HCT116 (cell line): ENCODE data around the gene NCR3LG1. TPM values are rescaled to one million over a fixed set of nuclear protein-coding genes. Genes with fewer than 3 reads are reported as not detected.

Source experiments
- ATAC-seq: fragments of 200-7000 bp; cut with Tn5 transposase; 2 replicates; pipeline ENCODE4 v1.9.1; 2020; ENCODE audit warnings: mild to moderate bottlenecking, moderate library complexity
- BruUV-seq: library from RNA; stranded (reverse); fragments of 400-500 nt; replicated peaks from 2 replicates; lab custom pipeline; 2021; lab: Mats Ljungman, UMichigan
- CTCF ChIA-PET: fragments of 300-600 bp; sonication (Branson Sonifier 250); formaldehyde crosslinking; loops from one replicate; lab custom pipeline; 2021; ENCODE audit warnings: antibody characterized with exemption; lab: Charles Lee
- POLR2A ChIA-PET: fragments of 300-600, 350-600 bp; sonication (Branson Sonifier 250); formaldehyde crosslinking; loops from one replicate; lab custom pipeline; 2021; ENCODE audit warnings: antibody characterized with exemption; lab: Charles Lee
- RAD21 ChIA-PET, 2 experiments: fragments of 300-600 bp; sonication (Branson Sonifier 250); formaldehyde crosslinking; loops; one replicate each; lab custom pipeline; 2023; ENCODE audit warnings: low total read pairs in 2 of 2; ENCODE audit not compliant: uncharacterized antibody in 2 of 2, unreplicated experiment in 2 of 2, low non-redundant PET in 1 of 2; lab: Charles Lee
- DNase-seq: peaks from one replicate; pipeline ENCODE4 v3.0.0-alpha.2; 2010; ENCODE audit warnings: low read depth, low spot score
- H2AFZ ChIP-seq: fragments of 200-600 bp; shearing (Covaris generic), sonication (generic); 2 replicates; pipeline ENCODE4 v1.6.1; 2017; ENCODE audit warnings: low read depth, mixed run types, mixed read lengths, antibody characterized with exemption, low read length; ENCODE audit not compliant: poor library complexity, severe bottlenecking
- H3K27ac ChIP-seq: 2 replicates; pipeline ENCODE4 v1.5.1; 2012; ENCODE audit warnings: low read depth, low read length
- H3K27me3 ChIP-seq: fragments of 200-600 bp; sonication (generic); 2 replicates; pipeline ENCODE4 v1.6.1; 2016; ENCODE audit warnings: mixed run types, low read length, mixed read lengths; ENCODE audit not compliant: insufficient read depth
- H3K36me3 ChIP-seq, 2 experiments: fragments of 200-500 bp in 1 of 2; fragments of 200-600 bp in 1 of 2; sonication (Bioruptor generic) in 1 of 2; sonication (generic) in 1 of 2; 2 replicates each; pipeline versions ENCODE4 v1.5.1 to v1.6.1; 2014 to 2016; ENCODE audit warnings: low read length in 2 of 2, inconsistent platforms in 1 of 2, mixed read lengths in 1 of 2, mixed run types in 1 of 2; ENCODE audit not compliant: insufficient read depth in 2 of 2, control insufficient read depth in 1 of 2
- H3K4me1 ChIP-seq, 2 experiments: fragments of 200-600 bp in 1 of 2; sonication (generic) in 1 of 2; 2 replicates each; pipeline versions ENCODE4 v1.5.1 to v1.6.1; 2012 to 2017; ENCODE audit warnings: low read length in 2 of 2, inconsistent platforms in 1 of 2, mild to moderate bottlenecking in 1 of 2, mixed read lengths in 1 of 2, mixed run types in 1 of 2, moderate library complexity in 1 of 2; ENCODE audit not compliant: insufficient read depth in 2 of 2, control insufficient read depth in 1 of 2
- H3K4me2 ChIP-seq: fragments of 200-600 bp; sonication (generic); 2 replicates; pipeline ENCODE4 v1.6.1; 2017; ENCODE audit warnings: mixed run types, low read length, mixed read lengths
- H3K4me3 ChIP-seq, 2 experiments: fragments of 200-600 bp in 1 of 2; sonication (generic) in 1 of 2; replicated peaks in 1 of 2; 2 replicates each; pipeline ENCODE4 v1.5.1; 2011 to 2016; ENCODE audit warnings: low read length in 2 of 2, control low read depth in 1 of 2, low read depth in 1 of 2, mild to moderate bottlenecking in 1 of 2, mixed read lengths in 1 of 2, mixed run types in 1 of 2
- H3K79me2 ChIP-seq: fragments of 200-600 bp; sonication (generic); 2 replicates; pipeline ENCODE4 v1.6.1; 2017; ENCODE audit warnings: mild to moderate bottlenecking, mixed run types, low read length, moderate library complexity, mixed read lengths; ENCODE audit not compliant: insufficient read depth
- H3K9ac ChIP-seq: fragments of 200-600 bp; sonication (generic); 2 replicates; pipeline ENCODE4 v1.6.1; 2016; ENCODE audit warnings: low read length, mixed read lengths
- H3K9me2 ChIP-seq: fragments of 200-600 bp; sonication (generic), shearing (Covaris generic); 2 replicates; pipeline ENCODE4 v1.6.1; 2017; ENCODE audit warnings: mixed run types, mild to moderate bottlenecking, moderate library complexity; ENCODE audit not compliant: insufficient read depth
- H3K9me3 ChIP-seq, 2 experiments: fragments of 200-500 bp in 1 of 2; fragments of 200-600 bp in 1 of 2; sonication (Bioruptor generic) in 1 of 2; sonication (generic) in 1 of 2; 2 replicates each; pipeline ENCODE4 v1.6.1; 2014 to 2017; ENCODE audit warnings: low read length in 2 of 2, mixed read lengths in 2 of 2, inconsistent platforms in 1 of 2, low read depth in 1 of 2, mild to moderate bottlenecking in 1 of 2, mixed run types in 1 of 2, moderate library complexity in 1 of 2; ENCODE audit not compliant: control insufficient read depth in 1 of 2, insufficient read depth in 1 of 2
- H4K20me1 ChIP-seq: fragments of 200-600 bp; sonication (generic), shearing (Covaris generic); 2 replicates; pipeline ENCODE4 v1.6.1; 2017; ENCODE audit warnings: mixed run types, mild to moderate bottlenecking, moderate library complexity; ENCODE audit not compliant: insufficient read depth
- ATF3 ChIP-seq: IDR thresholded peaks from 2 replicates; pipeline ENCODE4 v1.6.1; 2012
- CBX3 ChIP-seq: IDR thresholded peaks from 2 replicates; pipeline ENCODE4 v1.6.1; 2012; ENCODE audit warnings: low read depth
- CEBPB ChIP-seq: IDR thresholded peaks from 2 replicates; pipeline ENCODE4 v1.6.1; 2012; ENCODE audit warnings: low read depth
- CTCF ChIP-seq, 3 experiments: fragments of 200-600 bp in 1 of 3; sonication (generic) in 1 of 3; IDR thresholded peaks in 2 of 3; conservative IDR thresholded peaks in 1 of 3; 2 replicates each; pipeline ENCODE4 v1.5.1; 2012 to 2017; ENCODE audit warnings: low read depth in 2 of 3, low read length in 2 of 3, antibody characterized with exemption in 1 of 3, borderline replicate concordance in 1 of 3, control low read depth in 1 of 3, mild to moderate bottlenecking in 1 of 3, mixed read lengths in 1 of 3, mixed run types in 1 of 3, moderate library complexity in 1 of 3; ENCODE audit not compliant: insufficient read depth in 1 of 3
- EGR1 ChIP-seq: IDR thresholded peaks from 2 replicates; pipeline ENCODE4 v1.6.1; 2012; ENCODE audit warnings: low read depth
- EZH2 ChIP-seq: fragments of 200-600 bp; sonication (generic); IDR thresholded peaks from 2 replicates; pipeline ENCODE4 v1.6.1; 2017; ENCODE audit warnings: antibody characterized with exemption, mixed run types
- EZH2phosphoT487 ChIP-seq: fragments of 200-600 bp; IDR thresholded peaks from 2 replicates; pipeline ENCODE4 v1.6.1; 2018; ENCODE audit warnings: antibody characterized with exemption, borderline replicate concordance
- FOSL1 ChIP-seq: IDR thresholded peaks from 2 replicates; pipeline ENCODE4 v1.6.1; 2012; ENCODE audit warnings: low read depth
- JUND ChIP-seq: IDR thresholded peaks from 2 replicates; pipeline ENCODE4 v1.6.1; 2012
- MAX ChIP-seq: IDR thresholded peaks from 2 replicates; pipeline ENCODE4 v1.6.1; 2012
- POLR2A ChIP-seq: IDR thresholded peaks from 2 replicates; pipeline ENCODE4 v1.7.0; 2011; ENCODE audit warnings: borderline replicate concordance; ENCODE audit not compliant: insufficient read depth, insufficient read length; ENCODE audit errors: extremely low read depth
- POLR2AphosphoS5 ChIP-seq: IDR thresholded peaks from 2 replicates; pipeline ENCODE4 v1.6.1; 2011; ENCODE audit warnings: mild to moderate bottlenecking, low read depth, low read length, moderate library complexity
- RAD21 ChIP-seq: IDR thresholded peaks from 2 replicates; pipeline ENCODE4 v1.6.1; 2012; ENCODE audit warnings: low read depth, mild to moderate bottlenecking
- SIN3A ChIP-seq: IDR thresholded peaks from 2 replicates; pipeline ENCODE4 v1.6.1; 2012; ENCODE audit warnings: low read depth
- SP1 ChIP-seq: IDR thresholded peaks from 2 replicates; pipeline ENCODE4 v1.6.1; 2012; ENCODE audit warnings: low read depth
- SRF ChIP-seq: IDR thresholded peaks from 2 replicates; pipeline ENCODE4 v1.6.1; 2012; ENCODE audit warnings: low read depth
- YY1 ChIP-seq: IDR thresholded peaks from 2 replicates; pipeline ENCODE4 v1.6.1; 2011; ENCODE audit warnings: low read length, low read depth, moderate library complexity, mild to moderate bottlenecking; ENCODE audit not compliant: insufficient replicate concordance; ENCODE audit errors: extremely low read depth
- ZBTB33 ChIP-seq: IDR thresholded peaks from 2 replicates; pipeline ENCODE4 v1.6.1; 2011; ENCODE audit warnings: mild to moderate bottlenecking, low read length, moderate library complexity; ENCODE audit not compliant: insufficient replicate concordance; ENCODE audit errors: extremely low read depth
- ZNF274 ChIP-seq: fragments of 200-500 bp; sonication (Bioruptor generic); IDR thresholded peaks from 2 replicates; pipeline ENCODE4 v1.6.1; 2014; ENCODE audit warnings: mild to moderate bottlenecking, low read depth, low read length, inconsistent platforms
- intact Hi-C: fragments of 100-400 bp; cut with micrococcal nuclease; formaldehyde crosslinking; loops from 2 replicates; pipeline ENCODE4 v1.10.0; 2022
- total RNA-seq: library from RNA; stranded (reverse); gene quantifications from one replicate; pipeline ENCODE4 v1.2.1, GENCODE V29; 2021; ENCODE audit not compliant: unreplicated experiment

The NCR3LG1 gene
- total RNA-seq, 1 experiment from 2014 or later: 1.5 TPM

- H3K9me2 ChIP-seq: no peaks in the 10 kb centered on the region
- H3K4me2 ChIP-seq: no peak overlapping the region
- 0 out of 4 replicates have a peak, but pooled peaks cover 0 to 3% of the 10 kb centered on the region in 2 experiments for H3K36me3 ChIP-seq
- H3K9ac ChIP-seq: no peak overlapping the region
- H4K20me1 ChIP-seq: no peaks in the 10 kb centered on the region
- no peak overlapping the region for H3K4me3 ChIP-seq
- no peak for ATAC-seq
- no peaks in the 10 kb centered on the region for H3K4me1 ChIP-seq
- RAD21 ChIA-PET: no interaction called here
- H3K9me3 ChIP-seq: peaks cover 23 to 30% of the 10 kb centered on the region in 2 experiments; a peak in 3 of 4 replicates
- intact Hi-C loops: no loop called here
- no peaks in the 10 kb centered on the region for H3K27me3 ChIP-seq
- TF ChIP-seq RAD21: no peak
- no peak for TF ChIP-seq SRF
- no peak for TF ChIP-seq ZNF274
- TF ChIP-seq SIN3A: no peak
- TF ChIP-seq EGR1: no peak
- no peak for TF ChIP-seq FOSL1
- no peak for TF ChIP-seq CBX3
- no peak for TF ChIP-seq SP1
- no peak for TF ChIP-seq MAX
- TF ChIP-seq ZBTB33: no peak
- no peak for TF ChIP-seq CEBPB
- no peak for TF ChIP-seq YY1
- no peak for TF ChIP-seq EZH2
- no peak for TF ChIP-seq POLR2AphosphoS5
- no peak for TF ChIP-seq CTCF (IDR thresholded peaks at IDR 0.05 in 2 of 3, conservative IDR thresholded peaks at IDR 0.05 in 1 of 3; ENCODE audit: borderline replicate concordance in 1 of 3, insufficient read depth in 1 of 3, low read depth in 2 of 3, low read length in 2 of 3)
- TF ChIP-seq POLR2A: no peak
- no peak for TF ChIP-seq JUND
- no peak for TF ChIP-seq EZH2phosphoT487
- TF ChIP-seq ATF3: no peak
- TF ChIP-seq, all 23 proteins: peak for 0
- POLR2A ChIA-PET: no interaction called here
- DNase-seq: no peak
- Histone ChIP-seq H3K27ac (no peak overlapping the region), H2AFZ (no peak overlapping the region), H3K79me2 (no peaks in the 10 kb centered on the region)
- no TSS peak for BruUV-seq
- CTCF ChIA-PET: no interaction called here
Observed at GRCh38 chr11:17376493-17376892, 24.9 kb downstream of the NCR3LG1 start.
